Neural progenitor cell (in vitro differentiated cells): ENCODE data around the gene LRCH3. TPM values are rescaled to one million over a fixed set of nuclear protein-coding genes. Genes with fewer than 3 reads are reported as not detected.

Source experiments
- DNase-seq: peaks from one replicate; pipeline ENCODE4 v3.0.0-alpha.2; 2016; ENCODE audit warnings: low spot score
- H2AFZ ChIP-seq: fragments of 200-600 bp; sonication (generic); replicated peaks from 2 replicates; pipeline ENCODE4 v1.6.1; 2016; ENCODE audit warnings: antibody characterized with exemption
- H3F3A ChIP-seq: fragments of 200-600 bp; sonication (generic); 2 replicates; pipeline ENCODE4 v1.6.1; 2016; ENCODE audit warnings: antibody characterized with exemption, low read depth
- H3K27ac ChIP-seq: fragments of 200-600 bp; sonication (generic); 2 replicates; pipeline ENCODE4 v1.5.1; 2016; ENCODE audit warnings: mild to moderate bottlenecking
- H3K27me3 ChIP-seq: fragments of 200-600 bp; sonication (generic); 2 replicates; pipeline ENCODE4 v1.6.1; 2016; ENCODE audit warnings: mild to moderate bottlenecking, moderate library complexity
- H3K36me3 ChIP-seq: fragments of 200-600 bp; sonication (generic); 2 replicates; pipeline ENCODE4 v1.5.1; 2016
- H3K4me1 ChIP-seq: fragments of 200-600 bp; sonication (generic); 2 replicates; pipeline ENCODE4 v1.6.1; 2016; ENCODE audit warnings: mixed run types
- H3K4me2 ChIP-seq: fragments of 200-600 bp; sonication (generic); 2 replicates; pipeline ENCODE4 v1.6.1; 2016
- H3K4me3 ChIP-seq: fragments of 200-600 bp; sonication (generic); 2 replicates; pipeline ENCODE4 v1.5.1; 2016
- H3K79me2 ChIP-seq: fragments of 200-600 bp; sonication (generic); 2 replicates; pipeline ENCODE4 v1.6.1; 2016; ENCODE audit warnings: low read depth
- H3K9ac ChIP-seq: fragments of 200-600 bp; sonication (generic); 2 replicates; pipeline ENCODE4 v1.6.1; 2016
- H3K9me3 ChIP-seq: fragments of 200-600 bp; sonication (generic); 2 replicates; pipeline ENCODE4 v1.5.1; 2016; ENCODE audit warnings: low read depth
- H4K20me1 ChIP-seq: fragments of 200-600 bp; sonication (generic); 2 replicates; pipeline ENCODE4 v1.6.1; 2016; ENCODE audit warnings: low read depth
- H3K27ac Mint-ChIP-seq: 3 replicates; pipeline ENCODE4 v1.8.0; 2021; ENCODE audit warnings: mixed read lengths
- H3K27me3 Mint-ChIP-seq: 2 replicates; pipeline ENCODE4 v1.8.0; 2022; ENCODE audit warnings: low read depth, mild to moderate bottlenecking, inconsistent platforms, moderate library complexity, mixed read lengths; ENCODE audit not compliant: insufficient read depth
- H3K36me3 Mint-ChIP-seq: 3 replicates; pipeline ENCODE4 v1.8.0; 2021; ENCODE audit warnings: mixed read lengths
- H3K4me1 Mint-ChIP-seq: 3 replicates; pipeline ENCODE4 v1.8.0; 2021; ENCODE audit warnings: mixed read lengths
- H3K4me3 Mint-ChIP-seq: 3 replicates; pipeline ENCODE4 v1.8.0; 2021; ENCODE audit warnings: mild to moderate bottlenecking, moderate library complexity, mixed read lengths
- H3K9me3 Mint-ChIP-seq: 3 replicates; pipeline ENCODE4 v1.8.0; 2020; ENCODE audit warnings: mixed read lengths
- EZH2 ChIP-seq: fragments of 200-600 bp; sonication (generic); IDR thresholded peaks from 2 replicates; pipeline ENCODE4 v1.6.1; 2017; ENCODE audit warnings: antibody characterized with exemption, mild to moderate bottlenecking, moderate library complexity
- EZH2phosphoT487 ChIP-seq: fragments of 200-600 bp; sonication (generic); IDR thresholded peaks from 2 replicates; pipeline ENCODE4 v1.6.1; 2017; ENCODE audit warnings: antibody characterized with exemption
- total RNA-seq: library from RNA; depleted of rRNA; stranded (reverse); fragments of >200 nt; gene quantifications from 2 replicates; pipeline ENCODE4 v1.2.3, GENCODE V29; 2015; ENCODE audit warnings: low replicate concordance
- TF ChIP-seq, protein P1 (sequence below): fragments of 200-600 bp; sonication (generic); IDR thresholded peaks from 2 replicates; pipeline ENCODE4 v1.5.1; 2017; ENCODE audit warnings: antibody characterized with exemption, mild to moderate bottlenecking

The LRCH3 gene
- total RNA-seq, 1 donor from 2014 or later = 56.2 TPM

DNA sequence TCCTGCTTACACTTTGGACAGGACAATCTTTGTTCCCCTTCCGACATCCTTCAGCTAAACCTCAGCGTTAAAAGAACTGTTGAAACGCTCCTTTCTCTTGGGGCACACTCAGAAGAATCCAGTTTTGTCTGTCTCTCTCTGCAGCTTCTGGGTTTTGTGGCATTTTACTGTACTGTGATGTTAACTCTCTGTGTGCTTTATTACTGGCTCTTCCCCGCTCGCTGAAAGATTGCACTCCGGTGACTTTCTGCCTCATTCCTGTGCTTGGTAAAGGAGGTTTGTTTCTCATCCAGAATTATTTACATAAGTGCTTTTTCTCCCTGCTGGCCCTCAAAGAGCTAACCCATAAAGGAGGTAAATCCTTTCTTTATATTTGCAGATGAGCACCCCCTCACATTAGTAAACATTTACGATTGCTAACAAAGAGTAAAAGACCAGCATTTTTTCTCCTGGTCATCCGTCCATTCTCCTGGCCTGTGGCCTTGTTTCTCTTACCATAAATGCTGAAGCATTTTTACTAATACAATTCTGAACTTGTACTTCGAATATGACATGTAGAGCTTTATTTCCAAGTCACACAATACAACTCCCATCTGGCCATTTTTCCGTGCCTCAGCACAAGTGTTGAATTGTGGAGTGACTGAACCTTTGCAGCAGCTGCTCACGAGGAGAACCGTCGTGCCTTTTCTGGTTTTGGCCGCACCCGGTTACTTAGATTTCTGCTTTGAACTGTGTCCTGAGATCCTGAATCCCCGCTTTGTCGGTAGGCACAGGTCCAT is 89.6 kb downstream of the LRCH3 start:
- no peak overlapping the region for H2AFZ ChIP-seq
- no peak overlapping the region for H3K9ac ChIP-seq
- peak overlapping the region; percentile 79 for H3K27ac ChIP-seq
- Mint-ChIP-seq H3K27me3 (peaks cover 4% of the 10 kb centered on the region), H3K9me3 (peaks cover 3% of the 10 kb centered on the region), H3K4me3 (no peak overlapping the region), H3K4me1 (peaks cover 26% of the 10 kb centered on the region), H3K36me3 (peaks cover 31% of the 10 kb centered on the region), H3K27ac (peak overlapping the region; percentile 40)
- no peaks in the 10 kb centered on the region for H3K27me3 ChIP-seq
- no peaks in the 10 kb centered on the region for H3K9me3 ChIP-seq
- no peak for TF ChIP-seq EZH2
- TF ChIP-seq, protein P1, sequence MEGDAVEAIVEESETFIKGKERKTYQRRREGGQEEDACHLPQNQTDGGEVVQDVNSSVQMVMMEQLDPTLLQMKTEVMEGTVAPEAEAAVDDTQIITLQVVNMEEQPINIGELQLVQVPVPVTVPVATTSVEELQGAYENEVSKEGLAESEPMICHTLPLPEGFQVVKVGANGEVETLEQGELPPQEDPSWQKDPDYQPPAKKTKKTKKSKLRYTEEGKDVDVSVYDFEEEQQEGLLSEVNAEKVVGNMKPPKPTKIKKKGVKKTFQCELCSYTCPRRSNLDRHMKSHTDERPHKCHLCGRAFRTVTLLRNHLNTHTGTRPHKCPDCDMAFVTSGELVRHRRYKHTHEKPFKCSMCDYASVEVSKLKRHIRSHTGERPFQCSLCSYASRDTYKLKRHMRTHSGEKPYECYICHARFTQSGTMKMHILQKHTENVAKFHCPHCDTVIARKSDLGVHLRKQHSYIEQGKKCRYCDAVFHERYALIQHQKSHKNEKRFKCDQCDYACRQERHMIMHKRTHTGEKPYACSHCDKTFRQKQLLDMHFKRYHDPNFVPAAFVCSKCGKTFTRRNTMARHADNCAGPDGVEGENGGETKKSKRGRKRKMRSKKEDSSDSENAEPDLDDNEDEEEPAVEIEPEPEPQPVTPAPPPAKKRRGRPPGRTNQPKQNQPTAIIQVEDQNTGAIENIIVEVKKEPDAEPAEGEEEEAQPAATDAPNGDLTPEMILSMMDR = no peak
- no peak for TF ChIP-seq EZH2phosphoT487
- peak overlapping the region; percentile 36 for H3K4me2 ChIP-seq
- H3K4me1 ChIP-seq = peaks cover 21% of the 10 kb centered on the region
- peaks cover 16% of the 10 kb centered on the region for H3K36me3 ChIP-seq
- H3K79me2 ChIP-seq = no peaks in the 10 kb centered on the region
- no peaks in the 10 kb centered on the region for H4K20me1 ChIP-seq
- peak; percentile 15 for DNase-seq
- H3K4me3 ChIP-seq = no peak overlapping the region
- peaks cover 13% of the 10 kb centered on the region for H3F3A ChIP-seq

DNA sequence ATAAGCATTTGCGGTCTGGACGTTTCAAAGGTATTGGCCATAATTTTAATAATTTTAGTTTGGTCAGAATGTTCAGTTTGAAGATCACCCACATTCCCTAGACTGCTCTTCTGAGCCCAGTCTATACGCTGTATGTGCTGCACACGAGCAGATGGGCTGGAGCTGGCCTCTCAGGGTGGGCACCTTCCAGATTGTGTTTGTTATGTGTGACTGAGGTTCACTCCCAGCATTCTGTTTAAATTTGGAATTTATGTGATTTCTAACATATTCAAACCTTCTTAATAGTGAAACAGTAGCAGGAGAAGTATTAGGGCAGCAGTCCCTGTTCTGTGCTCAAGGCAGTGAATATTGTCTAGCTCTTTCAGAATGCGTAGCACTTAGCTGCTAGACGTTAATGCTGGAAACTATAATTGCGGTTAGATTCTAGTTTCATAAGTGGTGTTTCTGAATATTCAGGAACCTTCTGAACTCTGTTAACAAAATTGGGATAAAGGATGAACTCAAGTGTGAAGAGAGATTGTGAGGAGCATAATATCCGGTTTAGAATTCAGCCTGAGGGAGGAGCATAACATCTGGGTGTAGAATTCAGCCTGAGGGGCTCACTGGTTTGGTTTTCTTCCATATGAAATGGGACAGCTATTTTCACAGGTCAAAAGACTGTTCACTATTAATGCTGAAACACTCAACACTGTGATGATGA is 90.4 kb downstream of the LRCH3 start:
- peak; percentile 14 for DNase-seq
- Histone ChIP-seq H3K9ac (no peak overlapping the region), H2AFZ (no peak overlapping the region), H3K27me3 (no peaks in the 10 kb centered on the region), H3K9me3 (no peaks in the 10 kb centered on the region), H3F3A (peaks cover 13% of the 10 kb centered on the region), H3K4me1 (peaks cover 21% of the 10 kb centered on the region), H3K4me2 (peak overlapping the region; percentile 36), H4K20me1 (no peaks in the 10 kb centered on the region), H3K36me3 (peaks cover 16% of the 10 kb centered on the region), H3K27ac (peak overlapping the region; percentile 79), H3K79me2 (no peaks in the 10 kb centered on the region), H3K4me3 (no peak overlapping the region)
- Mint-ChIP-seq H3K27ac (peak overlapping the region; percentile 40), H3K4me3 (peak overlapping the region; percentile 42), H3K4me1 (peaks cover 26% of the 10 kb centered on the region), H3K36me3 (peaks cover 32% of the 10 kb centered on the region), H3K27me3 (peaks cover 4% of the 10 kb centered on the region), H3K9me3 (peaks cover 3% of the 10 kb centered on the region)
- TF ChIP-seq EZH2phosphoT487 (no peak), EZH2 (no peak)
- TF ChIP-seq, protein P1 = no peak

DNA sequence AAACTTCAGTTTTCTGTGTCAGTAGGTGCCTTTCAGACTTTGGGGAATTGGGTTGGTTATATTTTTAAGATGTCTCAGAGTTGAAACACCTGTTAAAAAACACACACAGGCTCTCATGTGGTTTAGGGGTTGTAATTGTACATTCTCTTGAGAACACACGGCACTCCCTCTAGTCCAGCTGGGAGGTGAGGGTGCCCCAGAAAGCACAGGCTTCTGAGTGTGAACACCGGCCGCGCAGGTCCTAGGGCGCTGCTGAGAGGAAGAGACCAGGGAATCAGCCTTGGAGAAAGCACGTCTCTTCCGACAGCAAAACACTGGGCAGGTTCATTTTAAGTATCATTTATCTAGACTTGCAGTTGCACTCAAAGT is 90.9 kb downstream of the LRCH3 start:
- peak overlapping the region; percentile 42 for H3K4me3 Mint-ChIP-seq
- no peaks in the 10 kb centered on the region for H4K20me1 ChIP-seq
- H3K27ac ChIP-seq = peak overlapping the region; percentile 10
- H3F3A ChIP-seq = peaks cover 13% of the 10 kb centered on the region
- peaks cover 3% of the 10 kb centered on the region for H3K9me3 Mint-ChIP-seq
- no peak for DNase-seq
- H3K9me3 ChIP-seq = no peaks in the 10 kb centered on the region
- no peak overlapping the region for H3K9ac ChIP-seq
- H3K27me3 ChIP-seq = no peaks in the 10 kb centered on the region
- peaks cover 28% of the 10 kb centered on the region for H3K4me1 Mint-ChIP-seq
- H2AFZ ChIP-seq = no peak overlapping the region
- H3K4me1 ChIP-seq = peaks cover 21% of the 10 kb centered on the region
- H3K4me2 ChIP-seq = peak overlapping the region; percentile 36
- H3K36me3 ChIP-seq = peaks cover 16% of the 10 kb centered on the region
- peaks cover 34% of the 10 kb centered on the region for H3K36me3 Mint-ChIP-seq
- no peaks in the 10 kb centered on the region for H3K79me2 ChIP-seq
- H3K4me3 ChIP-seq = no peak overlapping the region
- H3K27me3 Mint-ChIP-seq = peaks cover 4% of the 10 kb centered on the region
- TF ChIP-seq EZH2phosphoT487 = no peak
- TF ChIP-seq, protein P1 = no peak
- TF ChIP-seq EZH2 = no peak
- H3K27ac Mint-ChIP-seq = peak overlapping the region; percentile 94
